Measurements from ENCODE around the gene PDPR.
"Not testable (repeated sequence)": the region's sequence is repeated elsewhere in the genome, so short reads cannot be mapped to it uniquely, and the experiment has no call there.

DNA sequence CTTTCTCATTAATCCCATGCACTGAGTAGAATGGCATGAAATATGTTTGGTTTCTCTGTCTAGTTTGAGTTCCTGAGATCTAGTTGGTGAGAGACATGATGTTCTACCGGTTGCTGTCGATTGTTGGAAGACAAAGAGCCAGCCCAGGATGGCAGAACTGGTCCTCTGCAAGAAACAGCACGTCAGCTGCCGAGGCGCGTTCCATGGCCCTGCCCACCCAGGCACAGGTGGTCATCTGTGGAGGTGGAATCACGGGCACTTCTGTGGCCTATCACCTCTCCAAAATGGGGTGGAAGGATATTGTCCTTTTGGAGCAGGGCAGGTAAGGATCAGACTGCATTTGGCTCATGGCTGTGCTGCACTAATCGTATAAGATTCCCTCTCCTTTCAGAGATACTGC lies 6.3 kb downstream of the PDPR start:
- TF ChIP-seq, protein P1, sequence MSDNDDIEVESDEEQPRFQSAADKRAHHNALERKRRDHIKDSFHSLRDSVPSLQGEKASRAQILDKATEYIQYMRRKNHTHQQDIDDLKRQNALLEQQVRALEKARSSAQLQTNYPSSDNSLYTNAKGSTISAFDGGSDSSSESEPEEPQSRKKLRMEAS (IDR thresholded peaks at IDR 0.05): not testable (repeated sequence)
- TF ChIP-seq, protein P2, sequence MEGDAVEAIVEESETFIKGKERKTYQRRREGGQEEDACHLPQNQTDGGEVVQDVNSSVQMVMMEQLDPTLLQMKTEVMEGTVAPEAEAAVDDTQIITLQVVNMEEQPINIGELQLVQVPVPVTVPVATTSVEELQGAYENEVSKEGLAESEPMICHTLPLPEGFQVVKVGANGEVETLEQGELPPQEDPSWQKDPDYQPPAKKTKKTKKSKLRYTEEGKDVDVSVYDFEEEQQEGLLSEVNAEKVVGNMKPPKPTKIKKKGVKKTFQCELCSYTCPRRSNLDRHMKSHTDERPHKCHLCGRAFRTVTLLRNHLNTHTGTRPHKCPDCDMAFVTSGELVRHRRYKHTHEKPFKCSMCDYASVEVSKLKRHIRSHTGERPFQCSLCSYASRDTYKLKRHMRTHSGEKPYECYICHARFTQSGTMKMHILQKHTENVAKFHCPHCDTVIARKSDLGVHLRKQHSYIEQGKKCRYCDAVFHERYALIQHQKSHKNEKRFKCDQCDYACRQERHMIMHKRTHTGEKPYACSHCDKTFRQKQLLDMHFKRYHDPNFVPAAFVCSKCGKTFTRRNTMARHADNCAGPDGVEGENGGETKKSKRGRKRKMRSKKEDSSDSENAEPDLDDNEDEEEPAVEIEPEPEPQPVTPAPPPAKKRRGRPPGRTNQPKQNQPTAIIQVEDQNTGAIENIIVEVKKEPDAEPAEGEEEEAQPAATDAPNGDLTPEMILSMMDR (IDR thresholded peaks at IDR 0.05; ENCODE audit: low read depth, low read length, missing input control): not testable (repeated sequence)
- TF ChIP-seq JUND (IDR thresholded peaks at IDR 0.05); TAF1 (conservative IDR thresholded peaks at IDR 0.05); RAD21 (IDR thresholded peaks at IDR 0.05); EGR1 (IDR thresholded peaks at IDR 0.05; ENCODE audit: low read depth in 2 of 2); REST (IDR thresholded peaks at IDR 0.05): not testable (repeated sequence)

Measured in liver (tissue), 3 donors.